GM12878 (cell line): Measurements from ENCODE around the gene CCDC24.

Experiments
- ATF3 ChIP-seq: IDR thresholded peaks from 2 replicates; pipeline ENCODE4 v1.6.1; 2011; ENCODE audit warnings: low read depth, mild to moderate bottlenecking, low read length, moderate library complexity, borderline replicate concordance; ENCODE audit errors: extremely low read depth
- CTCF ChIP-seq, 3 experiments: IDR thresholded peaks in 2 of 3; conservative IDR thresholded peaks in 1 of 3; 2 replicates each; pipeline ENCODE4 v1.5.1; 2011; ENCODE audit warnings: low read depth in 3 of 3, low read length in 3 of 3, mild to moderate bottlenecking in 3 of 3, control low read depth in 2 of 3, moderate library complexity in 2 of 3, inconsistent platforms in 1 of 3, mixed read lengths in 1 of 3; ENCODE audit not compliant: control insufficient read depth in 2 of 3, insufficient read depth in 1 of 3; ENCODE audit errors: extremely low read depth in 1 of 3
- DPF2 ChIP-seq: fragments of 450-650 bp; IDR thresholded peaks from 2 replicates; pipeline ENCODE4 v1.6.1; 2017; ENCODE audit warnings: mild to moderate bottlenecking
- EP300 ChIP-seq, 2 experiments: fragments of 150-350 bp in 1 of 2; IDR thresholded peaks; 2 replicates each; pipeline ENCODE4 v1.6.1; 2011 to 2012; ENCODE audit warnings: low read depth in 2 of 2, low read length in 2 of 2, borderline replicate concordance in 1 of 2, improper control_type of control experiment in 1 of 2, inconsistent platforms in 1 of 2; ENCODE audit not compliant: control insufficient read depth in 1 of 2
- ESRRA ChIP-seq: IDR thresholded peaks from 2 replicates; pipeline ENCODE4 v1.6.1; 2012; ENCODE audit warnings: mild to moderate bottlenecking, low read length, improper control_type of control experiment
- FOXM1 ChIP-seq: IDR thresholded peaks from 2 replicates; pipeline ENCODE4 v1.6.1; 2012; ENCODE audit warnings: low read depth, mild to moderate bottlenecking, inconsistent platforms, low read length, moderate library complexity
- NBN ChIP-seq: fragments of 450-650 bp; IDR thresholded peaks from 2 replicates; pipeline ENCODE4 v1.6.1; 2016
- NR2C1 ChIP-seq: fragments of 450-650 bp; IDR thresholded peaks from 2 replicates; pipeline ENCODE4 v1.6.1; 2017; ENCODE audit warnings: antibody characterized with exemption, mild to moderate bottlenecking, moderate library complexity
- PML ChIP-seq: IDR thresholded peaks from 2 replicates; pipeline ENCODE4 v1.6.1; 2012; ENCODE audit warnings: low read length, inconsistent platforms
- RCOR1 ChIP-seq: conservative IDR thresholded peaks from 2 replicates; pipeline ENCODE4 v1.6.1; 2012; ENCODE audit warnings: low read depth, low read length, improper control_type of control experiment
- TAF1 ChIP-seq: IDR thresholded peaks from 2 replicates; pipeline ENCODE4 v1.6.1; 2011; ENCODE audit warnings: mild to moderate bottlenecking, low read depth, low read length, borderline replicate concordance
- ZBED1 ChIP-seq: IDR thresholded peaks from 2 replicates; pipeline ENCODE4 v1.6.1; 2016; ENCODE audit warnings: borderline replicate concordance
- ZNF207 ChIP-seq: fragments of 450-650 bp; IDR thresholded peaks from 2 replicates; pipeline ENCODE4 v1.6.1; 2014; ENCODE audit warnings: antibody characterized with exemption, mild to moderate bottlenecking, borderline replicate concordance
- ZZZ3 ChIP-seq: IDR thresholded peaks from 2 replicates; pipeline ENCODE4 v1.6.1; 2011; ENCODE audit warnings: low read depth; ENCODE audit not compliant: control insufficient read depth, insufficient read length

- no peak for TF ChIP-seq EP300 (IDR thresholded peaks at IDR 0.05; ENCODE audit: borderline replicate concordance in 1 of 2, control insufficient read depth in 1 of 2, low read depth in 2 of 2, low read length in 2 of 2)
- no peak for TF ChIP-seq PML
- no peak for TF ChIP-seq ATF3
- TF ChIP-seq FOXM1 = no peak
- TF ChIP-seq TAF1 = no peak
- no peak for TF ChIP-seq ESRRA
- TF ChIP-seq NBN = no peak
- TF ChIP-seq DPF2 = no peak
- TF ChIP-seq RCOR1 = no peak
- TF ChIP-seq ZZZ3 = no peak
- no peak for TF ChIP-seq ZNF207
- no peak for TF ChIP-seq ZBED1
- TF ChIP-seq CTCF (IDR thresholded peaks at IDR 0.05 in 2 of 3, conservative IDR thresholded peaks at IDR 0.05 in 1 of 3; ENCODE audit: control insufficient read depth in 2 of 3, extremely low read depth in 1 of 3, insufficient read depth in 1 of 3, low read depth in 3 of 3, low read length in 3 of 3) = no peak
- TF ChIP-seq NR2C1 = no peak
These were observed 10.3 kb upstream of the CCDC24 start for GRCh38 chr1:43981135-43981491.
